Activated T-cell treated with anti-CD3 and anti-CD28 coated beads for 48 hours (primary cell): ENCODE data around the gene ATG12.
"Not testable (repeated sequence)": the region's sequence is repeated elsewhere in the genome, so short reads cannot be mapped to it uniquely, and the experiment has no call there.

ENCODE experiments used
- DNase-seq: peaks from one replicate; pipeline ENCODE4 v3.0.0-alpha.2; 2020; ENCODE audit warnings: low read depth

ATG12 gene

GRCh38 chr5:115842089-115842935 lies 947 bp upstream of the ATG12 start:
- no peak for DNase-seq

DNA sequence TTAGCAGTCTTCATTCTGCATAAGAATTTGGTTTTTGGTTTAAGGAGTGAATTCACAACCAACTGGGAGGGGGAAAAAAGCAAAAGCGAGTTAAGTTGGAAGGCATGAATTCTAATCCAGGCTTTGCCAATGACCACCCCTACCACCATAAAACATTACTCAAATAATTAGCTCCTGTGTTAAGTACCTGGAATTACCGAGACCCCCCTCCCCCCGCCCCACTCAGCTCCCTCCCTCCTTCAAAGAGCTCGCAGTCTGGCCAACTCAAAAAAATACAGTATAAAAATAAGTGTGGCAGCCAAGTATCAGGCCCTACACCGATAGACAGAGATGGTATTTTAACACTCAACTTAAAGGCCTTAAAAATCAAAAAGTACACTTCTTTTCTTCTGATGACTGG lies 492 bp downstream of the ATG12 start:
- DNase-seq, result no peak

GRCh38 chr5:115838885-115839518 lies 2.4 kb downstream of the ATG12 start:
- DNase-seq, result no peak

GRCh38 chr5:115835481-115835880 lies 5.9 kb downstream of the ATG12 start:
- DNase-seq, result no peak

- DNase-seq, result no peak
Measured at GRCh38 chr5:115831163-115831768, 10.1 kb downstream of the ATG12 start.

DNA sequence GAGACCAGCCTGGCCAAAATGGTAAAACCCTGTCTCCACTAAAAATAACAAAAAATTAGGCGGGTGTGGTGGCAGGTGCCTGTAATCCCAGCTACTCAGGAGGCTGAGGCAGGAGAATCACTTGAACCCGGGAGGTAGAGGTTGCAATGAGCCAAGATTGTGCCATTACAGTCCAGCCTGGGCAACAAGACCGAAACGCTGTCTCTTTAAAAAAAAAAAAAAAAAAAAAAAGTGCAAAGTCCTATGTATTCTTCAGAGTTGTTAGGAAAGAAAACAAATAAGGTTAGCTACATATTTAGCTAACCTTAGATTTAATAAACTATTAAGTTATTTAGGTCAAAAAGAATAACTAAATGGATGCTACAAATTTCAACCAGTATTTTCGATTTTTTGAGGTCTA lies 11.5 kb downstream of the ATG12 start:
- DNase-seq, result no peak

DNA sequence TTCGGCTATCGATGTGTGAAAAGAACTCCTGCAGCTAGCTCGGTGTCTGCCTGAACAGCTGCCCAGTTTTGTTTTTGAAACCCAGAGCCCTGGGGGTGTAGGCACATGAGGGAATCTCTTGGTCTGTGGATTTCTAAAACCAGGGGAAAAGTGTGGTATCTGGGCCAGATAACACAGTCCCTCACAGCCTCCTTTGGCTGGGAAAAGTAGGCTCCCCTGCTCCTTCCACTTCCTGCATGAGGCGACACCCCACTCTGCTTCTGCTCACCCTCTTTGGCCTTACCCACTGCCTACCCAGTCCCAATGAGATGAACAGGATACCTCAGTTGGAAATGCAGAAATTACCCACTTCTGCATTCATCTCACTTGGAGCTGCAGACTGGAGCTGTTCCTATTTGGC lies 15.4 kb downstream of the ATG12 start:
- DNase-seq, result no peak

GRCh38 chr5:115824983-115825382 lies 16.4 kb downstream of the ATG12 start:
- not testable (repeated sequence) for DNase-seq

- no peak for DNase-seq
Measured at GRCh38 chr5:115820846-115821245, 20.5 kb downstream of the ATG12 start.

DNA sequence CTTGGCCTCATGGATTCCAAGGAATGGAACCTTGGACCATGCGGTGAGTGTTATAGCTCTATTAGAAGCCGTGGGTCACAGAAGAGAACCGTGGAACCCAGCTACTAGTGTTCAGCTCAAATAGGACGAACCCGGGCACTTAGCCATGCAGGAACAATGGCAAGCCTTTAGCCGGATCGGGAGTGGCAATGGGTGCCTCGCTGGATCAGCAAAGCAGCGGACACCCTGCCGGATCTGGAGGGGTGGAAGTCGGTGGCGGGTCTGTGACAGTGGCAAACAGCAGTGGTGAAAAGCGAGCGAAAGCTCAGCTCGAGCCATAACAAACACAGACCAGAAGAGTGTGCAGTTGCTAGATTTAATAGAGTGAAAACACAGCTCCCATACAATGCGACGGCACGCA lies 22.5 kb downstream of the ATG12 start:
- no peak for DNase-seq

DNA sequence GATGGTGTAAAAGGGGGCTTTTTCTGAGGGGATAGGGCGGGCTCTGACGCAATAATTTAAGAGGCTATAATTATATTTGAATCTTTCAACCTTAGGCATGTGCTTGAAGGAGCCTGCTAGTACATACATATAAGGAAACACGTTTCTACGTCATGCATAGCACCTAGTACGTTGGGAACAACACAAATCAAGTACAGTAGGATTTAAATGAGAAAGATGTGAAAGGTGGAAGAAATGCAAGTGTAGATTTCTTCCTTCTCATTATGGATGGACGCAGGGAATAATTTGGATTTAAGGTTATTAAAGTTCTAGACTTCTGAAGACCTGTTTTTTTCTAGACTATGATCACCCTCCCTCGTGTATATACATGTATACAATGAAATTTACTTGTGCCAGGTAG lies 24.0 kb downstream of the ATG12 start:
- no peak for DNase-seq

DNA sequence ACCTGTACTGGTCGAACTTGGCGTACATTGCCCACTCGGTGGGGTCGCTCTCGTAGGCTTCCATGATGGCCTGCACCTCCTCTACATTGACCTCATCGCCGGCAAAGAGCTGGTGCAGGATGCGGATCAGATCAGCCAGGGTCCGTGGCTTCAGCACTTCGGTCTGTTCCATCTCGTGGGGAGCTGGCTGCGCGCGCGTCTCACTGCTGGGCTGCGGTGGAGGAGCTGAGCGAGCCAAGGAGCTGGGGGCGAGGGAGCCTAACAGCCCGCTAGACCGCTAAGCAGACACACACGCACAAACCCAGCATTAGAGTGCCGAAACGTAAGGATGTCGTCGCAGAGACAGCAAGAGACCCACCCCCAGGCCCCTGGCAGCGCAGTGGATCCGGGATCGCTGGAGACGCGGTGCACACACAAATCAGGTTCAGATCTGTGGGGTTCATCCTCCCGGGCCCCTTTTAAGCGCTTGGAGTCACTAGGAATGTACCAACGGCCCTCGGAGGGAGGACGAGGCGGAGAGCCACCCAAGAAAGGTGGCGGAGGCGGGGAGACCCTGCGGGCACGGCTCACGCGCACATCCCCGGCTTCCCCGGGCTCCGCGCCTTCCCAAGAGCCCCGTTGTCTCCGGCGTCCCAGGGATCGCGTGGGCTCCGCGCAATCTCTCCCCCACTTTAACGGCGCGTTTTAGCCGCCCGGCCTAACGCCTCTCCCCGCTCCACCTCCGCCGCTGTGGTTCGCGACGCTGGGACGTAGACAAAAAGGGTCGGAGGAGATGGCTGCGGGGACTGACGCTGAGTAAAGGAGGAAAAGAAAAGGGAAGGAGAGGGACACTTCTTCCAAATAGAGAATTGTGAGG lies 24.9 kb downstream of the ATG12 start, which contains the start of gene CDO1:
CDO1 (minus strand) TSS at position 434 of the 856 bp plus-strand sequence; CDS start at position 172, 262 bp downstream.
- peak; percentile 36 for DNase-seq

DNA sequence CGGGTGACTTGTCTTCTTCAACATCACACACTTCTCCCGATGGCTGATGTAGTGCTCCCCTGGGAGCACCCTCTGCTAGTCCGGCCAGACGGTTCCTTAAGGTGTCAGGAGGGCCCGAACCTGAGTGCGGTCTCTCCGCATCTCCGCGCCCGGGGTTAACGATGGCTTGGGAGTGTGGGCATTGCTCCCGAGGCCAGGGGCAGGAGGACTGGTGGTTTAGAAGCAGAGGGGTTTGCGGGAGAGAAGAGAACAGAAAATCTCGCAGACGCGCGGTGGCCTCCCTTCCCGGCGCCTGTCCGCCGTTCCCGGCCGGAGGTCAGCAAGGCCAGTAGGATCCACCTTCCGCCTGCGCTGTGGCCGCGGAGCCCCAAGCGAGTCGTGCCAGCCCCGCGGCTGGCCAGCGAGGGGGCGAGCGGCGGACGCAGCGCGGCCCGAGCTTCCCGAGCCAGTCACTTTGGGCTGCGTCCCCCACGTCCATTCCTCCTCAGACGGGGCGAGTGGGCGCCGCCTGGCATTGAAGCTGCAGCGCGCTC lies 25.6 kb downstream of the ATG12 start:
- no peak for DNase-seq

GRCh38 chr5:115815006-115815692 lies 26.2 kb downstream of the ATG12 start:
- DNase-seq, result no peak

DNA sequence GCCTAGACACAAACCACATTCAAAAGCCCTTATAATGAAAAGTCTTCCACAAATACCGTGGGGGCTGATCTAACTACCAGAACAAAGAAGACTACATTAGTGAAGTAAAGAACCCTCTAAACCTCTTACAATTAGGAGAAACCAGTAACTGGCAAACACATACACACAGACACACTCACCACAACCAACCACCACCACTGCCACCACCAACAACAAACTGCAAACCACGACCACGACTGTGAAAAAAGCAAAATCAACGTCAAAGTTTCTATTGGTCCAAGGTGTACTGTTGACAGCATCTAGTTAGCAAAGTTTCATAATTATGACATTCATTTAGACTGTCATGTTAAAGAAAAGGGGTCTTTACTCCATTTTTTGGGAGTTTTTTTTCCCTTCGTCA lies 27.6 kb downstream of the ATG12 start:
- no peak for DNase-seq

DNA sequence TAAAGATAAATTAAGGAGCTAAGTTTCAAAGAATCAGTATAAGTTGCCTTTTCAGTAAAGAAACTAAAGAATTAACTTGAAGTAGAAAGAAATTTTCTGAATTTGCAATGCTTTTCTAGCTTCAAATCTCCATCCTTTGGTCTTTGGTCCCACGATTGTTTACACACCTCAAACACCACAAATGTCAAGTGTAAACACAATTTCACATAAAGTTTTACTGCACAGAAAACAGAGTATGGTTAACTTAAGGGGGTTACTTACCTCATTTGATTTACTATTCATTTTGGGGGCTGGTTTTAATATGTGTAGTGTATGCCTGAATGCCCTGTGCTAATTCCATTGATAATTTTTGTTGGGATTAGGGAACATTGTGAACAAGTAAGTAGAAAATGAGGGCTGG lies 29.0 kb downstream of the ATG12 start:
- no peak for DNase-seq

DNA sequence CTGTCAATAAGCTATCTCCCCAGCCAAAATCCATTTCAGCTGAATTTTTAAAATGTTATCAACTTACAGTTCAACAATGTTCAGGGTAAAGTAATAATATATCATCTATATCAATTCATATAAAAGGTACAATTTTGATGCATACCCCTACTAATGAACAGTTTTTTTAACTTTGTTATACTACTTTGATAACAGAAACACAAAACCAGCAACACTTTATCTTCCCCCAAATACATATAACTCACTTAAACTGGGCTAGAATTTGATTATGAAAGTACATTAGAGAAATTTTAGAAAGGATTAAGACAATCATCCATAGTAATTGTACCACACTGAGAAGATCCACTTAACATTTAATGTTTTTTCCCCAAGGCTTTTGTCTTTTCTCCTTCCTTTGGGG lies 30.0 kb downstream of the ATG12 start:
- DNase-seq, result no peak

DNA sequence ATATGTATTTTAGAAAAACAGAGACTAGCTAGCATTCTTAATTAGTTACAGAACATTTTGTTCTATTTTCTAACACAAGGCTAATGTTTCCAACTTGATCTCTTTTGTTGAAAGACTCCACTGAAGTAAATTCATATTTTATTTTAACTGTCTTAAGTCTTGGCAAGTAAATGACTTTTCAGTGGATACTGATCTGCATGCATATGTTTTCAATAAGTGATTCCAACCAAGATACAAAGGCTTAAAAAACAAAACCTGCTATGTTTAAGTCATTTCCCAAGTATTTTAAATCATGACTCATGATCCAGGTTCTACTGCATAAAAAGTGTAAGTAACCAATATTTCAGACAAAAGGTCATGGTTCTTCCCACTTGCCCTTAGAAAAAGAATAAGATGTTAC lies 30.6 kb downstream of the ATG12 start:
- DNase-seq, result no peak

- DNase-seq, result no peak
Measured at GRCh38 chr5:115809946-115810345, 31.4 kb downstream of the ATG12 start.

- not testable (repeated sequence) for DNase-seq
Measured at GRCh38 chr5:115808066-115808465, 33.3 kb downstream of the ATG12 start.

DNA sequence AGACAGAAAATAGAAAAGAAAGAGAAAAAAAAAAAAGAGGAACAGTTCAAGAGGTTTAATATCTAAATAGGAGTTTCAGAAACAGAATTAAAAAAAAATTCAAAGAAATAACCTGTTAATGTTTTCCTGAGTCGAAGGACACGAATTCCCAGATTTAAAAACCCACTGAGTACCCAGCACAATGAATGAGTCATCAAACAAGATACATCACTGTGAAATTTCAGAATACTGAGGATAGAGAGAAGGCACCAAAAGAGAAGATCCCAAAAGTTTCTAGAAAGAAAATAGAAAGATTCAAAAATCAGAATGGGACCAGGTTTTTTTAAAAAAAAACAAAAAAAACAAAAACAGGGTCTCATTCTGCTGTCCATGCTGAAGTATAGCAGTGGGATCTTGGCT lies 33.7 kb downstream of the ATG12 start:
- no peak for DNase-seq
